Fibroblast of skin of scalp (primary cell): Measurements from ENCODE around the gene SPSB1.
"Not testable (repeated sequence)": the region's sequence is repeated elsewhere in the genome, so short reads cannot be mapped to it uniquely, and the experiment has no call there.

ENCODE experiments used
- DNase-seq: peaks from one replicate; pipeline ENCODE4 v3.0.0-alpha.2; 2013

SPSB1 gene

GRCh38 chr1:9369964-9370788, 77.5 kb downstream of the SPSB1 start:
- no peak for DNase-seq

GRCh38 chr1:9371391-9371935, 78.8 kb downstream of the SPSB1 start:
- peak; percentile 96 for DNase-seq

- DNase-seq: no peak
Measured at GRCh38 chr1:9371951-9372350, 79.3 kb downstream of the SPSB1 start.

GRCh38 chr1:9373619-9374018, 80.9 kb downstream of the SPSB1 start:
- no peak for DNase-seq

GRCh38 chr1:9374748-9375341, 82.2 kb downstream of the SPSB1 start:
- peak; percentile 56 for DNase-seq

GRCh38 chr1:9375912-9376311, 83.2 kb downstream of the SPSB1 start:
- peak; percentile 55 for DNase-seq

- no peak for DNase-seq
Measured at GRCh38 chr1:9376430-9376829, 83.7 kb downstream of the SPSB1 start.

GRCh38 chr1:9376886-9377333, 84.2 kb downstream of the SPSB1 start:
- DNase-seq: peak; percentile 42

- DNase-seq: no peak
Measured at GRCh38 chr1:9378801-9379200, 86.1 kb downstream of the SPSB1 start.

- no peak for DNase-seq
Measured at GRCh38 chr1:9380711-9381110, 88.0 kb downstream of the SPSB1 start.

- DNase-seq: no peak
Measured at GRCh38 chr1:9382643-9383491, 90.2 kb downstream of the SPSB1 start.

GRCh38 chr1:9384128-9384527, 91.4 kb downstream of the SPSB1 start:
- no peak for DNase-seq

- DNase-seq: peak; percentile 30
Measured at GRCh38 chr1:9384751-9385245, 92.1 kb downstream of the SPSB1 start.

GRCh38 chr1:9385392-9385791, 92.7 kb downstream of the SPSB1 start:
- not testable (repeated sequence) for DNase-seq

- no peak for DNase-seq
Measured at GRCh38 chr1:9385801-9386573, 93.3 kb downstream of the SPSB1 start.

GRCh38 chr1:9388335-9389180, 95.9 kb downstream of the SPSB1 start:
- peak; percentile 42 for DNase-seq

- no peak for DNase-seq
Measured at GRCh38 chr1:9389968-9390367, 97.3 kb downstream of the SPSB1 start.

- no peak for DNase-seq
Measured at GRCh38 chr1:9391620-9392019, 98.9 kb downstream of the SPSB1 start.

GRCh38 chr1:9394010-9394409, 101.3 kb downstream of the SPSB1 start:
- no peak for DNase-seq

GRCh38 chr1:9395018-9395417, 102.3 kb downstream of the SPSB1 start:
- DNase-seq: no peak

- DNase-seq: no peak
Measured at GRCh38 chr1:9397047-9397446, 104.4 kb downstream of the SPSB1 start.
